Stimulated activated CD4-positive, alpha-beta T cell treated with anti-CD3 and anti-CD28 coated beads, TNF-alpha, amount 100 ng/mL, for 48 hours (primary cell): ENCODE measurements around the gene MPP1.

Source experiments
- DNase-seq, 3 donors: peaks; one replicate each; pipeline ENCODE4 v3.0.0-alpha.2; 2020; ENCODE audit warnings: low read depth in 3 of 3

The MPP1 gene

GRCh38 chrX:154732421-154733065, 72.7 kb downstream of the MPP1 start:
- no peak for DNase-seq

- DNase-seq = no peak
Observed at GRCh38 chrX:154731881-154732280, 73.4 kb downstream of the MPP1 start.

DNA sequence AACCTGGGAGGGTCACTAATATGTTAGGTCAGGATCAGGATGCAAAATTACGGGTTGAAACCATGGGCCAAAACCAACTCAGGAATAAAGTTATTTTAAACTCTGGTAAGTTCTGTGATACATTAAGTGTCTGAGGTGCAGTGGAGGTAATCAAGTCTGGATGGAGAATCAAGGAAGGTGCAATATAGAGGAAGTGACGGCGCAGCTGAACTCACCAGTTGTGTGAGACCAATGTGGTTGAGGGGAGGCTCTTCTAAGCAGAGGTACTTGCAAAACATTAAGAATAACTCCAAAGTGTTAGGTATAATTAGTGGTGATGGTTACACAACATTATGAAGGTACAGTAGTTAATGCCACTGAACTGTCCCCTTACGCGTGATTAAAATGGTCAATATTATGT, 74.1 kb downstream of the MPP1 start:
- DNase-seq = no peak

DNA sequence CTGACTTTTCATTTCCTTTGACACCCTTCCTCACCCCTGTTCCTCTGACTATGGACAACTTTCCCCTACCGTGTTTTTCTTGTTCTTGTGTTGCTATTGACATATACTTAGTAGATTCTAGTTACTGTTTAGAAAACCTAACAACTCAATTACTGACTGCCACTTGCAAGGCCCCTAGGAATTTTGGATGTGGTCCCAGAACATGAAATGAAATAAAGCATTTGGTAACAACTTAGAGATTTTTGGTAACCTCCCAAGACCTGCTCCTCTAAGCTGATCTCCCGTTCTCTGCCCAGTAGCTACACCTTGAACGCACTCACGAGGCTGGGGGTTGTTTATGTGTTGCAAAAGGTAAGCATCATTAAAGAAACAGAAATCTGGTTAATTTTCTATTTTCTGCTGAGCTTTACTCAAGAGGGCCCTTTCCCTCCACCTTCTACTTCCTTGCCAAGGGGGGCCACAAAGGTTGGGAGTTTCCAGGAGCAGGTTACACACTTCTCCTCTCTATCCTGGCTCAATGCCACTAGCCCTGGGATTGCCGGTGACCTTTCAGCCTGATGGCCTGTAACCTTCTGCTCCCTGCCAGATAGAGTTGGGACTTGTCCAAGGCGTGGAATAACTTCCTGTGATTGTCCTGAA, 74.9 kb downstream of the MPP1 start:
- no peak for DNase-seq

DNA sequence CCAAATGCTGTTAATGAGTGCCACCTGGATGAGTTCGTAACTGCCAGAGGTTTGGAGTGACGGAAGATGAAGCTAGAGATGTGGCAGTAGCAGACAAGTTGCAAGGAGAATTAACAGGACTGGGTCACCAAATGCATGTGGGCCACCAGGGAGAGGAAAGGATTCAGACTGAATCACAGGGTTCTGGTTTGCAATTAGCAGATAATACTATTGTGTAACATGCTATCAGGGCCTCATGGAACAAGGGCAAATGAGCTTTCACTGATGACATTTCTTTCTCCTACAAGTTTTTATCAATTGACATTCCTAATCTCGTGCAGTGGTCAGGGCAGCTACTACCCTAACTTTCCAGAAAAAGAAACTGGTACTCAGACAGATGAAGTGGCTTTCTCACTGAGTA, 75.8 kb downstream of the MPP1 start:
- no peak for DNase-seq
